Psoas muscle (tissue), 8 donors: ENCODE measurements around the gene C19orf53. TPM values are rescaled to one million over a fixed set of nuclear protein-coding genes. Genes with fewer than 3 reads are reported as not detected.
A peak's percentile ranks its signal among the peaks of the same experiment; 100 is the strongest.

Experiments used
- ATAC-seq, 4 donors: fragments of 200-7000 bp; cut with Tn5 transposase; one replicate each; pipeline ENCODE4 v1.9.1; 2020; ENCODE audit warnings: moderate library complexity in 3 of 4, mild to moderate bottlenecking in 2 of 4
- DNase-seq, 2 donors: peaks; one replicate each; pipeline ENCODE4 v3.0.0-alpha.2; 2020
- H3K27ac ChIP-seq: fragments of 200-600 bp; one replicate; pipeline ENCODE4 v1.8.0; 2022
- H3K27me3 ChIP-seq, 3 donors: fragments of 200-600 bp in 1 of 3; one replicate each; pipeline versions ENCODE4 v1.6.1 to v1.8.0; 2013 to 2022; ENCODE audit warnings: low read length in 2 of 3, mild to moderate bottlenecking in 2 of 3, moderate library complexity in 1 of 3; ENCODE audit not compliant: insufficient read depth in 3 of 3
- H3K36me3 ChIP-seq, 2 donors: fragments of 200-600 bp in 1 of 2; one replicate each; pipeline versions ENCODE4 v1.6.1 to v1.8.0; 2013 to 2022; ENCODE audit warnings: low read depth in 1 of 2, mild to moderate bottlenecking in 1 of 2, moderate library complexity in 1 of 2; ENCODE audit not compliant: insufficient read depth in 1 of 2
- H3K4me1 ChIP-seq: fragments of 200-600 bp; one replicate; pipeline ENCODE4 v1.8.0; 2022
- H3K4me3 ChIP-seq: fragments of 200-600 bp; one replicate; pipeline ENCODE4 v1.8.0; 2022; ENCODE audit warnings: mild to moderate bottlenecking
- H3K9me3 ChIP-seq: fragments of 200-600 bp; one replicate; pipeline ENCODE4 v1.8.0; 2022
- WGBS, 3 donors: extraction: QIAGEN DNeasy Blood & Tissue Kit; methylation state at CpG; one replicate each; pipeline versions ENCODE4 v1.1.6 to v1.1.7; 2013; 5-methylcytosine and 5-hydroxymethylcytosine counted together
- intact Hi-C, 2 donors: fragments of 100-400 bp; cut with DNase I; formaldehyde crosslinking; loops; one replicate each; pipeline versions ENCODE4 v1.11.0 to v1.14.2; 2022
- long read RNA-seq, 2 donors: library from polyadenylated mRNA; unstranded; transcript quantifications; one replicate each; pipeline ENCODE4 v2.0.0, GENCODE V29; 2021
- polyA plus RNA-seq, 3 donors: library from polyadenylated mRNA; stranded (reverse); fragments of 200-250 nt; gene quantifications; one replicate each; pipeline ENCODE4 v1.2.3, GENCODE V29; 2013
- total RNA-seq, 4 donors: library from RNA; stranded (reverse); fragmentation: NEBNext Ultra II Directional in 2 of 4; extraction: Animal tissue kit (Norgen Biotek cat#: 25700) in 2 of 4; gene quantifications; one replicate each; pipeline versions ENCODE4 v1.2.1 to v1.2.4, GENCODE V29; 2021 to 2023
- TF ChIP-seq, protein P1 (sequence below): fragments of 200-600 bp; IDR thresholded peaks from one replicate; pipeline ENCODE4 v1.8.0; 2022; ENCODE audit warnings: antibody characterized with exemption
- donor health status: healthy with polysubstance abuse.
- donor health status: DM: no; HTN: no; CAD: no; lungs with moderate emphysema.
- donor health status: Bipolar disorder and iron deficiency.
- donor health status: healthy.
- donor health status: DM: yes; HTN: yes; CAD: no.
- donor health status: DM: no; HTN: no; CAD: no.
- donor health status: DM: no; HTN: no; CAD: no.
- donor health status: DM: yes; HTN: yes; CAD: no.

The C19orf53 gene
- total RNA-seq (100 to 1,000 TPM in 2 of 4 donors, 10 to 100 TPM in 2; 88.9 to 109 (median 95.5) TPM), polyA plus RNA-seq (100 to 1,000 TPM; 147 to 196 (median 195) TPM)
- long read RNA-seq, donor 1, transcript C19orf53-202 (3 exons, 873 nt), result major isoform, 55 of 59 reads
- long read RNA-seq, donor 1, partial matches to known transcripts, result 0 of 59 reads
- long read RNA-seq, donor 1, other reads (novel, unspliced or antisense), result 3 of 59 reads
- long read RNA-seq, donor 2, transcript C19orf53-202 (3 exons, 873 nt), result major isoform, 87 of 90 reads
- long read RNA-seq, donor 2, partial matches to known transcripts, result 0 of 90 reads
- long read RNA-seq, donor 2, other reads (novel, unspliced or antisense), result 0 of 90 reads

DNA sequence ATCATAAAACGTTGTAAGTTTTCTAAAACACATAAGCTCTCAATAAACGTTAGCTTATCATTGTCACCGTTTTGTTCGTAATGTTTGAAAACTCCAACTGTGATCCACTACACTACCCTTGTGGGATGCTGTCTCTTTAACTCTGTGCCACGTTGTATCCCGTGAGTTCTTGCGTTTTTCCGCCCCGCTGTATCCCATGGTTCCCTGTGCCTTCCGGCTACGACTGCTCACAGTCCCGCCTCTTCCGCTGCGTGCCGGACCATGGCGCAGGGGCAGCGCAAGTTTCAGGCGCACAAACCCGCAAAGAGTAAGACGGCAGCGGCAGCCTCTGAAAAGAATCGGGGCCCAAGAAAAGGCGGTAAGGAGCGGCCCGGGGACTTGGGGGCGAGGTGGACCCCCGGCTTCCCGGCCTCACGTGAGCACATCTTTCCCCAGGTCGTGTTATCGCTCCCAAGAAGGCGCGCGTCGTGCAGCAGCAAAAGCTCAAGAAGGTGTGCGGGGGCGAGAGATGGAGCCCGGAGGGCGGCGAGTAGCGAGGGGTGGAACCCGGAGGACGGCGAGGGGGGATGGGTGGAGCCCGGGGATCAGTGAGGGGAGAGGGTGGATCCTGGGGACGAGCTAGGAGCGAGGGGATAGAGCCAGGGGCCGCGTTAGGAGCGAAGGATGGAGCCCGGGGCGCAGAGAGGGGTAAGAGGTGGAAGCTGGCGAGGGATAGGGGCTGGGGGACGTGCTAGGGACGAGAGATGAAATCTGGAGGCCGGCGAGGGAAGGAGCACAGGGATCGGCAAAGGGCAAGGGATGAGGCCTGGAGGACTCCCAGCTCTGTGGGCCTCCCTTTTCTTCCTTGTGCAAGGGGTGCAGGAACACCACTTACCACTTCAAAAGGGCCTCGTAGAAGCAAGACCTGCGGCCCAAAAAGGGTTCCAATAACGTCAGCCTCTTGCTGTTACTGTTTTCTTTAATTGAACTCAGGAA lies at the start of gene C19orf53:
Gene C19orf53, plus strand, starts transcription at position 240 of the 975 bp plus-strand sequence. Its CDS starts 22 bp downstream, at position 262.
- TF ChIP-seq, protein P1, sequence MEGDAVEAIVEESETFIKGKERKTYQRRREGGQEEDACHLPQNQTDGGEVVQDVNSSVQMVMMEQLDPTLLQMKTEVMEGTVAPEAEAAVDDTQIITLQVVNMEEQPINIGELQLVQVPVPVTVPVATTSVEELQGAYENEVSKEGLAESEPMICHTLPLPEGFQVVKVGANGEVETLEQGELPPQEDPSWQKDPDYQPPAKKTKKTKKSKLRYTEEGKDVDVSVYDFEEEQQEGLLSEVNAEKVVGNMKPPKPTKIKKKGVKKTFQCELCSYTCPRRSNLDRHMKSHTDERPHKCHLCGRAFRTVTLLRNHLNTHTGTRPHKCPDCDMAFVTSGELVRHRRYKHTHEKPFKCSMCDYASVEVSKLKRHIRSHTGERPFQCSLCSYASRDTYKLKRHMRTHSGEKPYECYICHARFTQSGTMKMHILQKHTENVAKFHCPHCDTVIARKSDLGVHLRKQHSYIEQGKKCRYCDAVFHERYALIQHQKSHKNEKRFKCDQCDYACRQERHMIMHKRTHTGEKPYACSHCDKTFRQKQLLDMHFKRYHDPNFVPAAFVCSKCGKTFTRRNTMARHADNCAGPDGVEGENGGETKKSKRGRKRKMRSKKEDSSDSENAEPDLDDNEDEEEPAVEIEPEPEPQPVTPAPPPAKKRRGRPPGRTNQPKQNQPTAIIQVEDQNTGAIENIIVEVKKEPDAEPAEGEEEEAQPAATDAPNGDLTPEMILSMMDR, result no peak
- Histone ChIP-seq H3K27ac (peak within 1 kb of the TSS; percentile 79), H3K27me3 (no peaks in the 10 kb centered on the region), H3K4me1 (peaks cover 11% of the 10 kb centered on the region), H3K4me3 (peak within 1 kb of the TSS; percentile 85), H3K36me3 (peaks cover 6 to 64% of the 10 kb centered on the region in 2 donors), H3K9me3 (no peaks in the 10 kb centered on the region)
- DNase-seq (peak; percentile 91 to 94), ATAC-seq (peak; percentile 97 to 99 (median 98))
- 0 to 1% (median 0%) methylated on average over 59 to 61 of the region's 61 CpGs for WGBS, 3 donors
- intact Hi-C loops, result loop anchor here (10.0 kb wide), 1 partner anchor 300 kb away; the partner anchor contains the start of gene MISP3 (in 2 of the 2)

DNA sequence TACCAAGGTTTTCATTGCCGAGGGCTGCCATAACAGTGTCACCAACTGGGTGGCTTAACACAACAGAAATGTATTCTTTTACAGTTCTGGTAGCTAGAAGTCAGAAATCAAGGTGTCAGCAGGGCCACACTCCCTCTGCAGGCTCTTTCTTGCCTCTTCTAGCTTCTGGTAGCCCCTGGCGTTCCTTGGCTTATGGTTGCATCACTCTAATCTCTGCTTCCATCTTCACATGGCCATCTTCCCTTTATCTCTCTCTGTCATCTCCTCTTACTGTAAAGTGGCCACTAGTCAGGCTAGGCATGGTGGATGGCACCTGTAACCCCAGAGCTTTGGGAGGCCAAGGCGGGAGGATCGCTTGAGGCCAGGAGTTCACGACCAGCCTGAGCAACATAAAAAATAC lies 47.9 kb upstream of the C19orf53 start:
- H3K4me3 ChIP-seq, result no peak overlapping the region
- H3K36me3 ChIP-seq, result no peaks in the 10 kb centered on the region
- H3K27ac ChIP-seq, result no peak overlapping the region
- 90 to 98% (median 92%) methylated on average over 5 of the region's 5 CpGs for WGBS, 3 donors
- H3K27me3 ChIP-seq, result no peaks in the 10 kb centered on the region
- ATAC-seq (no peak), DNase-seq (no peak)
- H3K4me1 ChIP-seq, result peaks cover 7% of the 10 kb centered on the region
- intact Hi-C loops, result no loop called here
- TF ChIP-seq, protein P1, result no peak
- H3K9me3 ChIP-seq, result no peaks in the 10 kb centered on the region

DNA sequence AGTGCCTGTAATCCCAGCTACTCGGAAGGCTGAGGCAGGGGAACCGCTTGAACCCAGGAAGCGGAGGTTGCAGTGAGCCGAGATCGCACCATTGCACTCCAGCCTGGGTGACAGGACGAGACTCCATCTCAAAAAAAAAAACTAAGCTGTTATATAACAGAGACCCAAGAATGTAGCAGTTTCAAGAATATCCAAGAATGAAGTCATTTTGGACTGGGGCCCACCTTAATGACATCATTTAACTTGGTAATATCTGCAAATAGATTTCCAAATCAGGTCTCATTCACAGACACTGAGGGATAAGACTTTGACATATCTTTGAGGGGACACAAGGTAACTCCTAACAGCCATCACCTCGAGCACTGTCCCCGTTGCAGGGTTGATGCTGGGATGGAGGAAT lies 46.5 kb upstream of the C19orf53 start:
- intact Hi-C loops, result no loop called here
- WGBS, 3 donors, result 56 to 66% (median 56%) methylated on average over 8 of the region's 8 CpGs
- no peak overlapping the region for H3K4me3 ChIP-seq
- H3K27me3 ChIP-seq, result no peaks in the 10 kb centered on the region
- peaks cover 12% of the 10 kb centered on the region for H3K4me1 ChIP-seq
- no peaks in the 10 kb centered on the region for H3K36me3 ChIP-seq
- no peak overlapping the region for H3K27ac ChIP-seq
- DNase-seq (no peak), ATAC-seq (no peak)
- TF ChIP-seq, protein P1, result no peak
- no peaks in the 10 kb centered on the region for H3K9me3 ChIP-seq

DNA sequence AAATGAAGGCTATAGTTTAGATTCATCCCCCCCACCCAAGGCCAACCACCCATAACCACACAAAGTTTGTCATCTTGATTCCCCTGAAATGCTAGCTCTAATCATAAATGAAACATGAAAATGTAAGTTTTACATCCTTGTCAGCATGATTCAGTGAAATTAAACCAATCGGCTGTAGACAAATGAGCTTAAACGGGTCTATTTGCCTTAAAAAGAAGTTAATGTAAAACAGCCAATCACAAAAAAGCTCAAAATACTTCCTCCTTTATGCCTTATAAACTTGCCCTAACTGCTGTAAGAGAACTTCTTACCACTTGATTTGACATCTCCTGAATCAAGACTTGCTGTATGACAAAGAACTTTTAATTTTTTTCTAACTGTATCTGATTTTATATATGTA lies 44.4 kb upstream of the C19orf53 start:
- H3K4me1 ChIP-seq, result peaks cover 12% of the 10 kb centered on the region
- no peak overlapping the region for H3K27ac ChIP-seq
- TF ChIP-seq, protein P1, result no peak
- H3K27me3 ChIP-seq, result no peaks in the 10 kb centered on the region
- H3K4me3 ChIP-seq, result no peak overlapping the region
- ATAC-seq, result no peak
- intact Hi-C loops, result no loop called here
- no peaks in the 10 kb centered on the region for H3K9me3 ChIP-seq
- no peak for DNase-seq
- 68 to 75% (median 68%) methylated on average over 2 of the region's 2 CpGs for WGBS, 3 donors
- H3K36me3 ChIP-seq, result no peaks in the 10 kb centered on the region
